ENCODE measurements around the gene IGSF9.

IGSF9 gene, protein sequence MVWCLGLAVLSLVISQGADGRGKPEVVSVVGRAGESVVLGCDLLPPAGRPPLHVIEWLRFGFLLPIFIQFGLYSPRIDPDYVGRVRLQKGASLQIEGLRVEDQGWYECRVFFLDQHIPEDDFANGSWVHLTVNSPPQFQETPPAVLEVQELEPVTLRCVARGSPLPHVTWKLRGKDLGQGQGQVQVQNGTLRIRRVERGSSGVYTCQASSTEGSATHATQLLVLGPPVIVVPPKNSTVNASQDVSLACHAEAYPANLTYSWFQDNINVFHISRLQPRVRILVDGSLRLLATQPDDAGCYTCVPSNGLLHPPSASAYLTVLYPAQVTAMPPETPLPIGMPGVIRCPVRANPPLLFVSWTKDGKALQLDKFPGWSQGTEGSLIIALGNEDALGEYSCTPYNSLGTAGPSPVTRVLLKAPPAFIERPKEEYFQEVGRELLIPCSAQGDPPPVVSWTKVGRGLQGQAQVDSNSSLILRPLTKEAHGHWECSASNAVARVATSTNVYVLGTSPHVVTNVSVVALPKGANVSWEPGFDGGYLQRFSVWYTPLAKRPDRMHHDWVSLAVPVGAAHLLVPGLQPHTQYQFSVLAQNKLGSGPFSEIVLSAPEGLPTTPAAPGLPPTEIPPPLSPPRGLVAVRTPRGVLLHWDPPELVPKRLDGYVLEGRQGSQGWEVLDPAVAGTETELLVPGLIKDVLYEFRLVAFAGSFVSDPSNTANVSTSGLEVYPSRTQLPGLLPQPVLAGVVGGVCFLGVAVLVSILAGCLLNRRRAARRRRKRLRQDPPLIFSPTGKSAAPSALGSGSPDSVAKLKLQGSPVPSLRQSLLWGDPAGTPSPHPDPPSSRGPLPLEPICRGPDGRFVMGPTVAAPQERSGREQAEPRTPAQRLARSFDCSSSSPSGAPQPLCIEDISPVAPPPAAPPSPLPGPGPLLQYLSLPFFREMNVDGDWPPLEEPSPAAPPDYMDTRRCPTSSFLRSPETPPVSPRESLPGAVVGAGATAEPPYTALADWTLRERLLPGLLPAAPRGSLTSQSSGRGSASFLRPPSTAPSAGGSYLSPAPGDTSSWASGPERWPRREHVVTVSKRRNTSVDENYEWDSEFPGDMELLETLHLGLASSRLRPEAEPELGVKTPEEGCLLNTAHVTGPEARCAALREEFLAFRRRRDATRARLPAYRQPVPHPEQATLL

GRCh38 chr1:159945483-159946241 is at the start of gene IGSF9:
Gene IGSF9 (minus strand): TSS chr1:159945613. CDS start chr1:159943454, 2,159 bp downstream.
- DNase-seq: peak; percentile 70

GRCh38 chr1:159994896-159995295 is 49.5 kb upstream of the IGSF9 start:
- no peak for DNase-seq

DNA sequence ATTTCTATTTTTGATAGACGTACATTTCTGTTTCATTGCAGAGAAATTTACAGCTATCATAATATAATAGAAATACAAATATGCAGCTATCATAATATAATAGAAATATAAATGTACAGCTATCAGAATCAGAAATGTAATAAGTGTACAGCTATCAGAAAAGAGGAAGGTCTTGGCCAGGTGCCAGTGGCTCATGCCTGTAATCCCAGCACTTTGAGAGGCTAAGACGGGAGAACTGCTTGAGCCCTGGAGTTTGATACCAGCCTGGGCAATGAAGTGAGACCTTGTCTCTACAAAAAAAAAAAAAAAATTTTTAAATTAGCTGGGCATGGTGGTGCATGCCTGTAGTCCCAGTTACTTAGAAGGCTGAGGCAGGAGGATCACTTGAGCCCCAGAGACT is 48.5 kb upstream of the IGSF9 start:
- no peak for DNase-seq

GRCh38 chr1:159992161-159992560 is 46.7 kb upstream of the IGSF9 start:
- DNase-seq: no peak

- no peak for DNase-seq
These were observed 46.1 kb upstream of the IGSF9 start for GRCh38 chr1:159991513-159991912.

DNA sequence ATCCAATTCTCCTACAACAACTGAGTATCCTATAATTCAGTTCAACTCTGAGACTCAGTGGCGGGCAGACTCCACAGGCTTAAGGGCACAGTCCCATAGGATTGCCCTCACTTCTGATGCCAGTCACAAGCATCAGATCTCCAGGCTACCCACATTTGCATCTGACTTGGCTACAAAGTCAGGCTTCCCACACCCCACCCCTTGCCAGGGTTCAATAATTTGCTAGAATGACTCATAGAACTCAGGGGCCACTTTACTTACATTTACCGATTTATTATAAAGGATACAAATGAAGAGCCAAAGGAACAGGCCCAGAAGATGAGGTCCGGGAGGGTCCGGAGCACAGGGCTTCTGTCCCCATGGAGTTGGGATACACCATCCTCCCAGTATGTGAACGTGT is 44.6 kb upstream of the IGSF9 start:
- DNase-seq: no peak

- no peak for DNase-seq
These were observed 44.2 kb upstream of the IGSF9 start for GRCh38 chr1:159989581-159989980.

DNA sequence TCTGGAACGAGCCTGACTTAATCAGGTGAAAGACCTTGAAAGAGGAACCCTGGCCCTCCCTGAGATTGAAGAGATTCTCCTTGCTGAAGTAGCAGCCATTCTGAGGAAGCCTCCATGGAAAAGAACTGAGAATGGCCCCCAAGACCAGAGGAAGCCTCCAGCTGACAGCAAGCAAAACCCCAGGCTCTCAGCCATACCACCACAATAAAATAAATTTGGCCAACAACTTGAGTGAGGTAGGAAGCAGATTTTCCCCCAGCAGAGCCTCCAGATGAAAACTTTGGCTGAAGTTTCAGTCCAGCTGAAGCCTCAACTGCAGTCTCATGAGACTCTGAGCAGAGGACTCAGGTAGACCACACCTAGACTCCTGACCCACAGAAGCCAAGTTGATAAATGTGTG is 42.6 kb upstream of the IGSF9 start:
- DNase-seq: no peak

DNA sequence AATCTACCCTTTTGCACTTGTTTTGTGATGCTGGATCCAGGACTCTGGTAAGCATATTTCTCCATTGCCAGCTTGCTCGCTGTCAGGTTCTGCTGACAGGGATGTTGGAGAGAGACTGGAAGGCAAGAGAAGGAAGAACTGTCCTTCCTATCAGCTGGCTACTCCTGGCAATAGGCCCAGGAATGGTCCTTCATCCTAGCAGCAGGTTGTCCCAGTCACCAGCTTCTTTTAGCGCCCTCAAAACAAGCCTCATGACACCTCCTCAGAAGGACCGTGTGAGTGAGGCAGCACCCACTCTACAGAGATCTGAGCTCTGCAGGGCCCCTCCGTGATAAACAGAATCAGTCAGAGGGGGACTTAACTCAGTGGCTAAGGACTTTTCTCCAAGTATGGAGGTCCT is 41.8 kb upstream of the IGSF9 start:
- no peak for DNase-seq

GRCh38 chr1:159986531-159986930 is 41.1 kb upstream of the IGSF9 start:
- no peak for DNase-seq

- no peak for DNase-seq
These were observed 40.7 kb upstream of the IGSF9 start for GRCh38 chr1:159986093-159986492.

DNA sequence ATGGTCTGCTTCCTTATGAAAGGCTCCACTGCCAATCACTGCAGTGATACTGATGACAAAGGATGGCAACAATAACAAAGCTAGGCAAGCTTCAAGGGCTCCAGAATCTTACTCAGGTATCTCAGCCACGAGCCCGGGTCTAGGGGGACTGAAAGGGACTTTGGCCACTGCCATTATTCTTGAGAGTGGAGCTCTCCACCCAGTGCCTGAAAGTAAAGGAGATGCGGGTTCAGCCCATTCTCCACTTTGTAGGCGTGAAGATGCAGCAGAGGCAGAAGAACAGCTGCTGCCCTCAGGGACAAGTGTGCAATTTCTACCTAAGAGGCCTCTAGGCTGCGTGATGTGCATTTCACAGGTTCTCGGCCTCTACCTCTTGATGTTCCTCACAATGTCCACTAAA is 40.1 kb upstream of the IGSF9 start:
- no peak for DNase-seq

- DNase-seq: no peak
These were observed 38.3 kb upstream of the IGSF9 start for GRCh38 chr1:159983681-159984080.

DNA sequence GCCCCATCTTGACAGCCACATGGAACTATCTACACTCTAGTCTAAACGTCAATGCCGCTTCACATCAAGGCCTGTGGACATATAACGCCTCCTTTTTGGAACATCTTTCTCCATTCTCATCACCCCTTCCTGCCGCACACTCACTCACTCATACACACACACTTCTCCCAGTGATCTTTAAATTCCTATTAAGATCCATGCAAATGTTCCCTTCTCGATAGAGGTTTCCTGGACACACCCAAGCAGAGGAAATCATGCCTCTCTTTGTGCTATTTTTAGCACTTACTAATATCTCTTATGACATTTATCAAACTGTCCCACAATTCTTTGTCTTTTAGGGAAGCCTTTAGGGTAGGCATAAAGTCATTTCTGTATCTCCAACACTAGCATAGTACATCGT is 36.9 kb upstream of the IGSF9 start:
- DNase-seq: no peak

DNA sequence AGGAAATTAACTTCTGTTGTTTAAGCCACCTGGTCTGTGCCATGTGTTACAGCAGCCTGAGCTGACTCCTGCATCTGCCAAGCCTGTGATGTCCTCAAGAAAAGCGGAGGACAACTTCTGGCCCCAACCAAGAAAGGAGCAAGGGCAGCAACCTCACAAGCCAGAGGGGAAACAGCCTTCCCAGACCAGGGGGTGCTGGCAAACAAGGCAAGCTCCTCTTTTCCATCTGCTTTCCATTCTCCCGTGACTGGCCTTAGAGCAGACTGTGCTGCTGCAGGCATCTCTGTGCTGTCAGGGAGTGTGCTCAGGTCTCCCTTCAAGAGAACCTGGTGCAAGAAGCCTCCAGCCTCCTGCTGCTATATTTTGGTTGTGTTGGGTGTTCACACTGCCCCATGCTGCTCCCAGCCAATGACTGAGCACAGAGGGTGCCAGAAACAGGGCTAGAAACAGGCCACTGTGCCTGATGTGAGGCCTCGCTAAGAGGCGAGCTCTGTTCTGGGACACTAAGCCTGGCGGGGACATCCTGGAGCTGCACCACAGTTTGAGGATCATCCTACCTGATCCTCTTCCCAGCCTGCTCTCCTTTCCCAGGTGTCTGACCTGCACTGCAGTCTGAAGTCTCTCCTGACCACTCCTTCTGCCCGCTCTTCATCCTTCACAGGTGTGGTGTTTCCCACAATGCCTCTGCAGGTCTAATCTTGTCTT is 36.1 kb upstream of the IGSF9 start:
- no peak for DNase-seq

DNA sequence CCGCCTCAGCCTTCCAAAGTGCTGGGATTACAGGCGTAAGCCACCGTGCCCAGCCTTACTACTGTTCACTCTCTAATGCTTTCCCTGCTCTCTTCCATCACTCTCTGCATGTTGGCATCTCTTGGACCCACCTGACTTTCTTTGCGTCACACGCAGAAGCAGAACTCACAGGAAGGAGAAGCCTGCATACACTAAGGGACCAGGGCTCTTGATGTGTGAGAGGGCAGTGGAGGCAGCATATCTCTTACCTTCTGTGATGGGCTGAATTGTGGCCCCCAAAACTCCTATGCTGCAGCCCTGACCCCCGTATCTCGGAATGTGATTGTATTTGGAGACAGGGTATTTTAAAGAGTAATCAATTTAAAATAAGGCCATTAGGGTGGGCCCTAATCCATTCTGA is 35.4 kb upstream of the IGSF9 start:
- DNase-seq: no peak

DNA sequence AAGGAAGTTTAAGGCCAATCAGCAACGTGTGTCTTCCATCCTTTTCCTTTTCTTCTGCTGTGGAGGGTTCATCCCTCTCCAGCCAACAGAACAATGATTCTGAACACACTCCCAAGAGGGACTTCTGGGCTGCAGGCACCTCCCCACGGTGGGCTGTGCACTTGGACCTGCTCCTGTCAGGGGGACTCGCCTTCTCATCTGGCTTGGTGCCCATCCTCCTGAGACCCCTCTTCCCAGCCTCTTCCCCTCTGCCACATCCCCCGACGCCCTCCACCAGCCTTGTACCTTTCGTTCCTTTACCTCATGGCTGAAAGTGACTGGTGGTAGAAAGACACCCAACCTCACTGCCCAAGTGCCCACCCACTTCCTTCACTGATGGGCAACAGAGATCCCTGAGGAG is 34.7 kb upstream of the IGSF9 start:
- DNase-seq: no peak

GRCh38 chr1:159979257-159979656 is 33.8 kb upstream of the IGSF9 start:
- no peak for DNase-seq

GRCh38 chr1:159978107-159978398 is 32.6 kb upstream of the IGSF9 start:
- DNase-seq: no peak

GRCh38 chr1:159977364-159978106 is 32.1 kb upstream of the IGSF9 start:
- DNase-seq: no peak

GRCh38 chr1:159974350-159974965 is 29.0 kb upstream of the IGSF9 start:
- no peak for DNase-seq

All from NCI-H524 treated with DMSO at 0.1 percent for 48 hours (cell line).